Trophoblast cell (in vitro differentiated cells and primary cell): ENCODE results near the gene RAD23B. TPM values are rescaled to one million over a fixed set of nuclear protein-coding genes. Genes with fewer than 3 reads are reported as not detected.
A peak's percentile ranks its signal among the peaks of the same experiment; 100 is the strongest.

Experiments
- DNase-seq, 2 donors: peaks; one replicate each; pipeline ENCODE4 v3.0.0-alpha.2; 2016
- H2AFZ ChIP-seq: 2 replicates; pipeline ENCODE4 v1.6.1; 2013; ENCODE audit warnings: low read length, moderate library complexity, mild to moderate bottlenecking; ENCODE audit not compliant: insufficient read depth, poor library complexity
- H2AK5ac ChIP-seq: 2 replicates; pipeline ENCODE4 v1.6.1; 2013; ENCODE audit warnings: mild to moderate bottlenecking, low read length
- H2BK120ac ChIP-seq: 2 replicates; pipeline ENCODE4 v1.6.1; 2013; ENCODE audit warnings: low read length, mild to moderate bottlenecking, moderate library complexity; ENCODE audit not compliant: insufficient read depth, poor library complexity
- H2BK12ac ChIP-seq: 2 replicates; pipeline ENCODE4 v1.6.1; 2013; ENCODE audit warnings: mild to moderate bottlenecking, low read length, moderate library complexity
- H2BK5ac ChIP-seq: 2 replicates; pipeline ENCODE4 v1.6.1; 2013; ENCODE audit warnings: low read length, low read depth, moderate library complexity, mild to moderate bottlenecking; ENCODE audit not compliant: poor library complexity
- H3K14ac ChIP-seq: 2 replicates; pipeline ENCODE4 v1.6.1; 2013; ENCODE audit warnings: mild to moderate bottlenecking, low read length
- H3K18ac ChIP-seq: 2 replicates; pipeline ENCODE4 v1.6.1; 2013; ENCODE audit warnings: mild to moderate bottlenecking, low read length
- H3K23ac ChIP-seq: 2 replicates; pipeline ENCODE4 v1.6.1; 2013; ENCODE audit warnings: low read length
- H3K27ac ChIP-seq: 2 replicates; pipeline ENCODE4 v1.5.1; 2013; ENCODE audit warnings: low read depth, mild to moderate bottlenecking, inconsistent platforms, low read length, moderate library complexity
- H3K27me3 ChIP-seq: 2 replicates; pipeline ENCODE4 v1.6.1; 2013; ENCODE audit warnings: inconsistent platforms, mild to moderate bottlenecking, low read length, moderate library complexity; ENCODE audit not compliant: insufficient read depth
- H3K36me3 ChIP-seq, 2 experiments: 1 replicate in 1 of 2; 2 replicates in 1 of 2; pipeline ENCODE4 v1.6.1; 2013; ENCODE audit warnings: low read length in 2 of 2, mild to moderate bottlenecking in 2 of 2, moderate library complexity in 1 of 2; ENCODE audit not compliant: insufficient read depth in 2 of 2, control insufficient read depth in 1 of 2
- H3K4ac ChIP-seq: 2 replicates; pipeline ENCODE4 v1.6.1; 2013; ENCODE audit warnings: low read depth, mild to moderate bottlenecking, low read length, moderate library complexity
- H3K4me1 ChIP-seq, 2 experiments: 1 replicate in 1 of 2; 2 replicates in 1 of 2; pipeline ENCODE4 v1.6.1; 2013; ENCODE audit warnings: low read length in 2 of 2, mild to moderate bottlenecking in 2 of 2, moderate library complexity in 1 of 2; ENCODE audit not compliant: insufficient read depth in 2 of 2, control insufficient read depth in 1 of 2
- H3K4me2 ChIP-seq: 2 replicates; pipeline ENCODE4 v1.6.1; 2013; ENCODE audit warnings: inconsistent platforms, mild to moderate bottlenecking, low read length, moderate library complexity
- H3K4me3 ChIP-seq: 2 replicates; pipeline ENCODE4 v1.5.1; 2013; ENCODE audit warnings: mild to moderate bottlenecking, low read depth, low read length, inconsistent platforms
- H3K79me1 ChIP-seq: one replicate; pipeline ENCODE4 v1.6.1; 2013; ENCODE audit warnings: low read length
- H3K79me2 ChIP-seq: 2 replicates; pipeline ENCODE4 v1.6.1; 2013; ENCODE audit warnings: low read length, mild to moderate bottlenecking; ENCODE audit not compliant: control insufficient read depth, insufficient read depth, poor library complexity
- H3K9ac ChIP-seq: 2 replicates; pipeline ENCODE4 v1.6.1; 2013; ENCODE audit warnings: mild to moderate bottlenecking, low read length
- H3K9me3 ChIP-seq: 2 replicates; pipeline ENCODE4 v1.6.1; 2013; ENCODE audit warnings: low read depth, mild to moderate bottlenecking, control low read depth, inconsistent platforms, low read length; ENCODE audit not compliant: insufficient read depth
- H4K12ac ChIP-seq: 2 replicates; pipeline ENCODE4 v1.6.1; 2013; ENCODE audit warnings: low read depth, mild to moderate bottlenecking, low read length, moderate library complexity
- H4K8ac ChIP-seq: 2 replicates; pipeline ENCODE4 v1.6.1; 2013; ENCODE audit warnings: low read depth, mild to moderate bottlenecking, low read length, moderate library complexity
- H4K91ac ChIP-seq: one replicate; pipeline ENCODE4 v1.6.1; 2013; ENCODE audit warnings: low read depth, mild to moderate bottlenecking, low read length, moderate library complexity
- WGBS: extraction: QIAGEN DNeasy Blood & Tissue Kit; methylation state at CpG from one replicate; pipeline ENCODE4 v1.1.7; 2013; ENCODE audit warnings: missing lambda C conversion rate; ENCODE audit not compliant: insufficient read length, insufficient coverage; ENCODE audit errors: extremely low coverage; 5-methylcytosine and 5-hydroxymethylcytosine counted together
- polyA plus RNA-seq: library from polyadenylated mRNA; stranded (reverse); fragments of 200-250 nt; gene quantifications from 2 replicates; pipeline ENCODE4 v1.2.3, GENCODE V29; 2013

The RAD23B gene
- 272 and 284 TPM in 2 replicates for polyA plus RNA-seq

- Histone ChIP-seq H3K27ac (peak within 1 kb of the TSS; percentile 100), H4K8ac (peak within 1 kb of the TSS; percentile 91), H3K14ac (peak within 1 kb of the TSS; percentile 94), H3K36me3 (no peaks in the 10 kb centered on the region), H2BK5ac (peak within 1 kb of the TSS; percentile 96), H3K18ac (peak within 1 kb of the TSS; percentile 100), H3K27me3 (no peaks in the 10 kb centered on the region), H3K4ac (peak within 1 kb of the TSS; percentile 98), H3K4me2 (peak within 1 kb of the TSS; percentile 73), H3K23ac (no peak within 1 kb of the TSS), H3K4me1 (peaks cover 5 to 12% of the 10 kb centered on the region in 2 experiments), H3K9me3 (no peaks in the 10 kb centered on the region), H2BK12ac (peak within 1 kb of the TSS; percentile 89), H2AFZ (peak within 1 kb of the TSS; percentile 96), H2AK5ac (peak within 1 kb of the TSS; percentile 99), H3K79me2 (peaks cover 15% of the 10 kb centered on the region), H4K91ac (peak within 1 kb of the TSS; percentile 99), H3K79me1 (peaks cover 23% of the 10 kb centered on the region), H3K9ac (peak within 1 kb of the TSS; percentile 96), H4K12ac (peak within 1 kb of the TSS; percentile 95), H2BK120ac (peak within 1 kb of the TSS; percentile 98), H3K4me3 (peak within 1 kb of the TSS; percentile 99)
- DNase-seq, result peak; percentile 99 to 100
- no CpG with 5 or more reads among the region's 101 CpGs for WGBS
These were observed at the start of gene RAD23B for GRCh38 chr9:107282759-107283622. Gene RAD23B, plus strand, starts transcription at chr9:107283279. Its CDS starts 351 bp downstream, at chr9:107283630.

- Histone ChIP-seq H3K4me1 (peaks cover 1 to 6% of the 10 kb centered on the region in 2 experiments), H3K9ac (no peak overlapping the region), H3K14ac (no peak overlapping the region), H3K27me3 (no peaks in the 10 kb centered on the region), H4K12ac (no peak overlapping the region), H3K4me2 (no peak overlapping the region), H3K79me2 (no peaks in the 10 kb centered on the region), H3K23ac (no peak overlapping the region), H2BK120ac (no peak overlapping the region), H2AK5ac (no peak overlapping the region), H3K9me3 (no peaks in the 10 kb centered on the region), H3K4me3 (no peak overlapping the region), H2AFZ (no peak overlapping the region), H4K91ac (no peak overlapping the region), H2BK12ac (no peak overlapping the region), H3K18ac (no peak overlapping the region), H3K79me1 (peaks cover 2% of the 10 kb centered on the region), H2BK5ac (no peak overlapping the region), H4K8ac (no peak overlapping the region), H3K4ac (no peak overlapping the region), H3K27ac (no peak overlapping the region), H3K36me3 (no peaks in the 10 kb centered on the region)
- WGBS, result no CpG with 5 or more reads among the region's 3 CpGs
- no peak for DNase-seq
These were observed 47.2 kb upstream of the RAD23B start for GRCh38 chr9:107235765-107236442.

GRCh38 chr9:107237873-107238272 is 45.2 kb upstream of the RAD23B start:
- no peak overlapping the region for H2BK120ac ChIP-seq
- no peaks in the 10 kb centered on the region for H3K27me3 ChIP-seq
- no peak overlapping the region for H3K4me3 ChIP-seq
- H2BK5ac ChIP-seq, result no peak overlapping the region
- H3K9ac ChIP-seq, result no peak overlapping the region
- H4K91ac ChIP-seq, result no peak overlapping the region
- no peaks in the 10 kb centered on the region for H3K9me3 ChIP-seq
- WGBS, result no CpG with 5 or more reads among the region's 6 CpGs
- H3K36me3 ChIP-seq, result no peaks in the 10 kb centered on the region
- H2AFZ ChIP-seq, result no peak overlapping the region
- H3K14ac ChIP-seq, result no peak overlapping the region
- H3K79me1 ChIP-seq, result peaks cover 6% of the 10 kb centered on the region
- H3K27ac ChIP-seq, result no peak overlapping the region
- H4K12ac ChIP-seq, result no peak overlapping the region
- H2BK12ac ChIP-seq, result no peak overlapping the region
- no peak for DNase-seq
- H3K18ac ChIP-seq, result no peak overlapping the region
- H3K4me1 ChIP-seq, result peaks cover 1 to 10% of the 10 kb centered on the region in 2 experiments
- H3K23ac ChIP-seq, result no peak overlapping the region
- no peak overlapping the region for H3K4ac ChIP-seq
- H4K8ac ChIP-seq, result no peak overlapping the region
- H3K79me2 ChIP-seq, result no peaks in the 10 kb centered on the region
- H3K4me2 ChIP-seq, result no peak overlapping the region
- peak overlapping the region; percentile 47 for H2AK5ac ChIP-seq

GRCh38 chr9:107239474-107239873 is 43.6 kb upstream of the RAD23B start:
- H3K23ac ChIP-seq, result no peak overlapping the region
- no peak overlapping the region for H4K12ac ChIP-seq
- H3K36me3 ChIP-seq, result no peaks in the 10 kb centered on the region
- no peak overlapping the region for H4K8ac ChIP-seq
- H2AFZ ChIP-seq, result no peak overlapping the region
- no peaks in the 10 kb centered on the region for H3K27me3 ChIP-seq
- H3K4ac ChIP-seq, result no peak overlapping the region
- H3K4me3 ChIP-seq, result no peak overlapping the region
- peaks cover 8% of the 10 kb centered on the region for H3K79me1 ChIP-seq
- H2AK5ac ChIP-seq, result no peak overlapping the region
- H4K91ac ChIP-seq, result no peak overlapping the region
- no peaks in the 10 kb centered on the region for H3K9me3 ChIP-seq
- peak overlapping the region; percentile 56 for H2BK12ac ChIP-seq
- WGBS, result no CpG with 5 or more reads among the region's 2 CpGs
- H3K18ac ChIP-seq, result no peak overlapping the region
- no peak overlapping the region for H2BK120ac ChIP-seq
- DNase-seq, result no peak
- peaks cover 2 to 12% of the 10 kb centered on the region in 2 experiments for H3K4me1 ChIP-seq
- H3K79me2 ChIP-seq, result no peaks in the 10 kb centered on the region
- no peak overlapping the region for H3K27ac ChIP-seq
- no peak overlapping the region for H3K14ac ChIP-seq
- H3K9ac ChIP-seq, result no peak overlapping the region
- H2BK5ac ChIP-seq, result no peak overlapping the region
- H3K4me2 ChIP-seq, result no peak overlapping the region
